H1 (cell line): Measurements from ENCODE around the gene MAML3. TPM values are rescaled to one million over a fixed set of nuclear protein-coding genes. Genes with fewer than 3 reads are reported as not detected.

Source experiments
- CTCF ChIA-PET: fragments of 300-600 bp; sonication (Branson Sonifier 250); formaldehyde crosslinking; loops from one replicate; lab custom pipeline; 2021; ENCODE audit not compliant: partially characterized antibody; lab: Charles Lee
- POLR2A ChIA-PET: fragments of 300-600 bp; sonication (Branson Sonifier 250); formaldehyde crosslinking; loops from one replicate; lab custom pipeline; 2021; ENCODE audit warnings: inconsistent platforms; ENCODE audit not compliant: partially characterized antibody; lab: Charles Lee
- DNase-seq, 2 experiments: peaks; one replicate each; pipeline versions ENCODE4 v3.0.0 to v3.0.0-alpha.2; 2010 to 2022; ENCODE audit warnings: low spot score in 2 of 2, low read depth in 1 of 2, mixed read lengths in 1 of 2
- FAIRE-seq: peaks from 2 replicates; lab custom pipeline; 2011; peaks lifted over from hg19 to GRCh38; lab: Jason Lieb, UNC
- H2AFZ ChIP-seq: 2 replicates; pipeline ENCODE4 v1.8.1; 2012; ENCODE audit warnings: low read length, inconsistent platforms
- H2AK5ac ChIP-seq: 2 replicates; pipeline ENCODE4 v1.6.1; 2013; ENCODE audit warnings: low read depth, low read length
- H2BK120ac ChIP-seq: replicated peaks from 2 replicates; pipeline ENCODE3; 2013; ENCODE audit warnings: low read depth, low read length, inconsistent platforms
- H2BK12ac ChIP-seq: 2 replicates; pipeline ENCODE4 v1.6.1; 2013; ENCODE audit warnings: low read depth, low read length
- H2BK15ac ChIP-seq: 2 replicates; pipeline ENCODE4 v1.6.1; 2013; ENCODE audit warnings: low read length
- H2BK20ac ChIP-seq: 2 replicates; pipeline ENCODE4 v1.6.1; 2013; ENCODE audit warnings: low read length
- H2BK5ac ChIP-seq: 2 replicates; pipeline ENCODE4 v1.6.1; 2013; ENCODE audit warnings: low read depth, low read length
- H3K14ac ChIP-seq: 2 replicates; pipeline ENCODE4 v1.6.1; 2013; ENCODE audit warnings: inconsistent platforms; ENCODE audit not compliant: insufficient read length
- H3K18ac ChIP-seq: 2 replicates; pipeline ENCODE4 v1.6.1; 2013; ENCODE audit warnings: low read length; ENCODE audit errors: extremely low read depth
- H3K23ac ChIP-seq: 2 replicates; pipeline ENCODE4 v1.6.1; 2013; ENCODE audit warnings: inconsistent platforms; ENCODE audit not compliant: insufficient read length
- H3K23me2 ChIP-seq: 2 replicates; pipeline ENCODE4 v1.6.1; 2013; ENCODE audit warnings: low read depth, low read length
- H3K27ac ChIP-seq: 2 replicates; pipeline ENCODE4 v1.6.1; 2011; ENCODE audit warnings: low read depth, low read length, inconsistent platforms
- H3K27me3 ChIP-seq, 4 experiments: replicated peaks in 1 of 4; 1 replicate in 1 of 4; 2 replicates in 3 of 4; pipeline versions ENCODE4 v1.6.1 to v1.8.1; 2011 to 2013; ENCODE audit warnings: low read length in 3 of 4, mild to moderate bottlenecking in 3 of 4, inconsistent platforms in 2 of 4, mixed read lengths in 2 of 4, moderate library complexity in 1 of 4; ENCODE audit not compliant: control insufficient read depth in 3 of 4, insufficient read depth in 3 of 4; ENCODE audit errors: extremely low read depth in 1 of 4
- H3K36me3 ChIP-seq, 4 experiments: 2 replicates each; pipeline versions ENCODE4 v1.6.1 to v1.8.1; 2011 to 2013; ENCODE audit warnings: mild to moderate bottlenecking in 4 of 4, low read length in 3 of 4, moderate library complexity in 2 of 4, control low read depth in 1 of 4, inconsistent platforms in 1 of 4; ENCODE audit not compliant: insufficient read depth in 4 of 4, control insufficient read depth in 2 of 4
- H3K4ac ChIP-seq: replicated peaks from 2 replicates; pipeline ENCODE3; 2013; ENCODE audit warnings: low read length, low read depth, mixed read lengths, inconsistent platforms; ENCODE audit not compliant: insufficient read length
- H3K4me1 ChIP-seq, 4 experiments: replicated peaks in 1 of 4; 1 replicate in 1 of 4; 2 replicates in 3 of 4; pipeline versions ENCODE4 v1.6.1 to v1.8.1; 2011 to 2013; ENCODE audit warnings: low read length in 3 of 4, inconsistent platforms in 2 of 4, mixed read lengths in 1 of 4; ENCODE audit not compliant: insufficient read depth in 4 of 4, control insufficient read depth in 3 of 4
- H3K4me2 ChIP-seq, 2 experiments: 2 replicates each; pipeline versions ENCODE4 v1.6.1 to v1.8.1; 2011 to 2013; ENCODE audit warnings: low read depth in 2 of 2, low read length in 2 of 2, control low read depth in 1 of 2, inconsistent platforms in 1 of 2, mild to moderate bottlenecking in 1 of 2; ENCODE audit not compliant: insufficient read depth in 1 of 2
- H3K4me3 ChIP-seq, 4 experiments: fragments of 200-600, 300-600 bp in 1 of 4; sonication (generic), shearing (Covaris generic), sonication (Bioruptor Twin) in 1 of 4; 2 replicates each; pipeline versions ENCODE4 v1.5.1 to v1.8.1; 2011 to 2016; ENCODE audit warnings: low read length in 4 of 4, low read depth in 3 of 4, control low read depth in 2 of 4, inconsistent platforms in 2 of 4, mild to moderate bottlenecking in 2 of 4, mixed read lengths in 1 of 4, moderate library complexity in 1 of 4; ENCODE audit not compliant: insufficient read depth in 2 of 4; ENCODE audit errors: extremely low read depth in 1 of 4
- H3K56ac ChIP-seq: replicated peaks from 2 replicates; pipeline ENCODE3; 2013; ENCODE audit warnings: low read depth, mild to moderate bottlenecking, mixed read lengths, low read length, inconsistent platforms; ENCODE audit not compliant: insufficient read length
- H3K79me1 ChIP-seq: 2 replicates; pipeline ENCODE4 v1.6.1; 2013; ENCODE audit warnings: low read depth, low read length, control low read depth
- H3K79me2 ChIP-seq, 2 experiments: 2 replicates each; pipeline versions ENCODE4 v1.6.1 to v1.8.1; 2012 to 2013; ENCODE audit warnings: low read length in 2 of 2, mild to moderate bottlenecking in 2 of 2, inconsistent platforms in 1 of 2; ENCODE audit not compliant: insufficient read depth in 2 of 2, control insufficient read depth in 1 of 2
- H3K9ac ChIP-seq, 4 experiments: replicated peaks in 1 of 4; 1 replicate in 1 of 4; 2 replicates in 3 of 4; pipeline versions ENCODE4 v1.6.1 to v1.8.1; 2011 to 2013; ENCODE audit warnings: low read depth in 3 of 4, low read length in 3 of 4, control low read depth in 2 of 4, mild to moderate bottlenecking in 2 of 4, moderate library complexity in 2 of 4, inconsistent platforms in 1 of 4; ENCODE audit errors: extremely low read depth in 1 of 4
- H3K9me3 ChIP-seq, 2 experiments: 2 replicates each; pipeline versions ENCODE4 v1.6.1 to v1.8.1; 2012 to 2013; ENCODE audit warnings: mild to moderate bottlenecking in 2 of 2, moderate library complexity in 2 of 2, control low read depth in 1 of 2, inconsistent platforms in 1 of 2, low read depth in 1 of 2, low read length in 1 of 2, mixed read lengths in 1 of 2; ENCODE audit not compliant: insufficient read depth in 2 of 2
- H4K20me1 ChIP-seq, 2 experiments: replicated peaks in 1 of 2; 2 replicates each; pipeline versions ENCODE3 to v1.8.1; 2011 to 2013; ENCODE audit warnings: inconsistent platforms in 2 of 2, low read length in 2 of 2, mild to moderate bottlenecking in 1 of 2; ENCODE audit not compliant: insufficient read depth in 2 of 2, control insufficient read depth in 1 of 2
- H4K5ac ChIP-seq: 2 replicates; pipeline ENCODE4 v1.6.1; 2013; ENCODE audit warnings: low read length, low read depth, mixed read lengths, inconsistent platforms; ENCODE audit not compliant: insufficient read length
- H4K8ac ChIP-seq: 2 replicates; pipeline ENCODE4 v1.8.0; 2013; ENCODE audit warnings: mild to moderate bottlenecking, moderate library complexity, low read length, inconsistent platforms; ENCODE audit not compliant: insufficient read depth; ENCODE audit errors: extremely low read depth
- H4K91ac ChIP-seq: replicated peaks from 2 replicates; pipeline ENCODE3; 2013; ENCODE audit warnings: low read length, mixed read lengths, inconsistent platforms; ENCODE audit not compliant: insufficient read length
- ATF3 ChIP-seq: IDR thresholded peaks from 2 replicates; pipeline ENCODE4 v1.6.1; 2011; ENCODE audit warnings: low read depth, mild to moderate bottlenecking, low read length; ENCODE audit not compliant: insufficient read depth
- CEBPB ChIP-seq: IDR thresholded peaks from 2 replicates; pipeline ENCODE4 v1.6.1; 2012; ENCODE audit warnings: low read depth, low read length
- CHD2 ChIP-seq: IDR thresholded peaks from 2 replicates; pipeline ENCODE4 v1.6.1; 2012; ENCODE audit warnings: low read length, improper control_type of control experiment
- HDAC6 ChIP-seq: IDR thresholded peaks from one replicate; pipeline ENCODE4 v1.7.1; 2012; ENCODE audit warnings: low read depth, mild to moderate bottlenecking, inconsistent platforms, low read length, moderate library complexity
- JUN ChIP-seq: IDR thresholded peaks from 2 replicates; pipeline ENCODE4 v1.6.1; 2011; ENCODE audit warnings: low read depth, mild to moderate bottlenecking, improper control_type of control experiment, low read length
- MAX ChIP-seq: IDR thresholded peaks from 2 replicates; pipeline ENCODE4 v1.6.1; 2012; ENCODE audit warnings: inconsistent platforms
- NANOG ChIP-seq: IDR thresholded peaks from 2 replicates; pipeline ENCODE4 v1.6.1; 2011; ENCODE audit warnings: low read length, low read depth, mild to moderate bottlenecking, inconsistent platforms; ENCODE audit not compliant: insufficient read depth, poor library complexity, severe bottlenecking
- POLR2A ChIP-seq, 2 experiments: IDR thresholded peaks; 1 replicate in 1 of 2; 2 replicates in 1 of 2; pipeline ENCODE4 v1.6.1; 2011; ENCODE audit warnings: low read depth in 2 of 2, low read length in 2 of 2, mild to moderate bottlenecking in 2 of 2; ENCODE audit errors: control extremely low read depth in 1 of 2
- RFX5 ChIP-seq: IDR thresholded peaks from 2 replicates; pipeline ENCODE4 v1.6.1; 2011; ENCODE audit warnings: low read depth, low read length, improper control_type of control experiment, borderline replicate concordance
- SIN3A ChIP-seq, 2 experiments: IDR thresholded peaks in 1 of 2; conservative IDR thresholded peaks in 1 of 2; 2 replicates each; pipeline ENCODE4 v1.6.1; 2011 to 2012; ENCODE audit warnings: low read length in 2 of 2, improper control_type of control experiment in 1 of 2, low read depth in 1 of 2, mild to moderate bottlenecking in 1 of 2
- SIRT6 ChIP-seq: IDR thresholded peaks from one replicate; pipeline ENCODE4 v1.7.1; 2012; ENCODE audit warnings: low read length, inconsistent platforms
- SUZ12 ChIP-seq: fragments of 200-600 bp; sonication (generic); IDR thresholded peaks from 2 replicates; pipeline ENCODE4 v1.6.1; 2012; ENCODE audit warnings: mild to moderate bottlenecking, inconsistent platforms, low read length, moderate library complexity, mixed read lengths
- USF2 ChIP-seq: IDR thresholded peaks from 2 replicates; pipeline ENCODE4 v1.6.1; 2011; ENCODE audit warnings: low read length, improper control_type of control experiment
- WGBS, 2 experiments: shearing (Covaris generic) in 1 of 2; methylation state at CpG; one replicate each; pipeline versions ENCODE4 v1.1.6 to v1.1.7; 2013 to 2015; ENCODE audit warnings: low lambda C conversion rate in 2 of 2, mixed read lengths in 2 of 2, inconsistent platforms in 1 of 2, low coverage in 1 of 2, missing lambda C conversion rate in 1 of 2; ENCODE audit not compliant: insufficient replicate concordance in 2 of 2, insufficient coverage in 1 of 2, insufficient read length in 1 of 2; ENCODE audit errors: extremely low coverage in 1 of 2, missing lambda C conversion rate in 1 of 2; 5-methylcytosine and 5-hydroxymethylcytosine counted together
- polyA plus RNA-seq, 7 experiments: library from polyadenylated mRNA; depleted of rRNA in 3 of 7; stranded (reverse) in 5 of 7; unstranded in 2 of 7; fragments of >200 nt in 5 of 7; fragments of 200-250 nt in 2 of 7; gene quantifications; 1 replicate in 5 of 7; 2 replicates in 1 of 7; 4 replicates in 1 of 7; pipeline versions ENCODE4 v1.2.1 to v1.2.3, GENCODE V29; 2011 to 2013; ENCODE audit warnings: missing spikeins in 2 of 7, mixed read lengths in 2 of 7
- total RNA-seq: library from RNA; stranded (reverse); fragmentation: NEBNext Ultra II Directional; extraction: Animal tissue kit (Norgen Biotek cat#: 25700); gene quantifications from 2 replicates; pipeline ENCODE4 v1.2.1, GENCODE V29; 2021

The MAML3 gene
- total and polyA plus RNA-seq, 2 of the 8 experiments (the other 6 are each of a cell fraction or from before 2014, with no cell fraction given): 2.1 to 5.7 TPM

- no peak overlapping the region for H2AFZ ChIP-seq
- H3K4me2 ChIP-seq: no peak overlapping the region
- 83% methylated on average over 10 of the region's 10 CpGs; no CpG with 5 or more reads in 1 of the 2 experiments for WGBS, 2 experiments
- no peak overlapping the region for H2BK15ac ChIP-seq
- H2BK5ac ChIP-seq: no peak overlapping the region
- H4K8ac ChIP-seq: no peak overlapping the region
- H3K23me2 ChIP-seq: no peaks in the 10 kb centered on the region
- H3K4me3 ChIP-seq: no peak overlapping the region
- ChIA-PET CTCF (interaction anchor here (0.8 to 1.8 kb wide), 7 partner anchors 10 to 871 kb away, joined by 3 to 8 read pairs (median 4); no protein-coding TSS in a partner anchor), POLR2A (no interaction called here)
- H3K18ac ChIP-seq: no peak overlapping the region
- DNase-seq (no peak), FAIRE-seq (no peak)
- no peaks in the 10 kb centered on the region for H3K36me3 ChIP-seq
- no peak overlapping the region for H3K56ac ChIP-seq
- H3K9me3 ChIP-seq: no peaks in the 10 kb centered on the region
- H2AK5ac ChIP-seq: no peak overlapping the region
- H4K5ac ChIP-seq: no peak overlapping the region
- no peak overlapping the region for H2BK120ac ChIP-seq
- H3K79me1 ChIP-seq: no peaks in the 10 kb centered on the region
- H2BK20ac ChIP-seq: no peak overlapping the region
- H2BK12ac ChIP-seq: no peak overlapping the region
- H3K14ac ChIP-seq: no peak overlapping the region
- H3K23ac ChIP-seq: no peak overlapping the region
- no peak overlapping the region for H3K27ac ChIP-seq
- H4K20me1 ChIP-seq: peaks cover 0 to 3% of the 10 kb centered on the region in 2 experiments
- H3K79me2 ChIP-seq: no peaks in the 10 kb centered on the region
- no peak overlapping the region for H4K91ac ChIP-seq
- H3K9ac ChIP-seq: no peak overlapping the region
- H3K4ac ChIP-seq: no peak overlapping the region
- peaks cover 7 to 46% (median 30%) of the 10 kb centered on the region in 4 experiments for H3K27me3 ChIP-seq
- H3K4me1 ChIP-seq: no peaks in the 10 kb centered on the region
- TF ChIP-seq MAX (no peak), USF2 (no peak), SIN3A (conservative IDR thresholded peaks at IDR 0.05 in 1 of 2, IDR thresholded peaks at IDR 0.05 in 1 of 2; ENCODE audit: low read depth in 1 of 2, low read length in 2 of 2) (no peak), SIRT6 (no peak), RFX5 (no peak), HDAC6 (no peak), SUZ12 (no peak), JUN (no peak), ATF3 (no peak), CEBPB (no peak), NANOG (no peak), CHD2 (no peak), POLR2A (IDR thresholded peaks at IDR 0.05; ENCODE audit: control extremely low read depth in 1 of 2, low read depth in 2 of 2, low read length in 2 of 2) (no peak)
Observed at GRCh38 chr4:139718833-139719232, 435.2 kb downstream of the MAML3 start.
